Spleen (tissue), 11 donors: ENCODE results near the gene STIL. TPM values are rescaled to one million over a fixed set of nuclear protein-coding genes. Genes with fewer than 3 reads are reported as not detected.
A peak's percentile ranks its signal among the peaks of the same experiment; 100 is the strongest.

Experiments
- DNase-seq: peaks from one replicate; pipeline ENCODE4 v3.0.0-alpha.2; 2020
- H3K27ac ChIP-seq, 8 donors: fragments of 200-600 bp; sonication (generic) in 7 of 8; 1 replicate in 4 of 8; 2 replicates in 4 of 8; pipeline versions ENCODE4 v1.5.0 to v1.8.0; 2016 to 2021; ENCODE audit warnings: inconsistent platforms in 4 of 8, mild to moderate bottlenecking in 4 of 8, moderate library complexity in 1 of 8
- H3K27me3 ChIP-seq, 7 donors: fragments of 200-600 bp; sonication (generic) in 6 of 7; replicated peaks in 1 of 7; 1 replicate in 4 of 7; 2 replicates in 3 of 7; pipeline versions ENCODE4 v1.5.0 to v1.8.0; 2016 to 2021; ENCODE audit warnings: inconsistent platforms in 3 of 7, mild to moderate bottlenecking in 1 of 7
- H3K36me3 ChIP-seq, 6 donors: fragments of 200-600 bp; sonication (generic) in 5 of 6; 1 replicate in 4 of 6; 2 replicates in 2 of 6; pipeline versions ENCODE4 v1.5.0 to v1.8.0; 2016 to 2021; ENCODE audit warnings: inconsistent platforms in 2 of 6
- H3K4me1 ChIP-seq, 6 donors: fragments of 200-600 bp; sonication (generic) in 5 of 6; 1 replicate in 3 of 6; 2 replicates in 3 of 6; pipeline versions ENCODE4 v1.5.0 to v1.8.0; 2016 to 2021; ENCODE audit warnings: inconsistent platforms in 3 of 6
- H3K4me3 ChIP-seq, 8 donors: fragments of 200-600 bp; sonication (generic) in 7 of 8; 1 replicate in 4 of 8; 2 replicates in 4 of 8; pipeline versions ENCODE4 v1.5.0 to v1.8.0; 2016 to 2021; ENCODE audit warnings: inconsistent platforms in 4 of 8, mild to moderate bottlenecking in 4 of 8, moderate library complexity in 2 of 8
- H3K9me3 ChIP-seq, 8 donors: fragments of 200-600 bp; sonication (generic) in 7 of 8; 1 replicate in 4 of 8; 2 replicates in 4 of 8; pipeline versions ENCODE4 v1.5.0 to v1.8.0; 2016 to 2021; ENCODE audit warnings: inconsistent platforms in 4 of 8
- CTCF ChIP-seq, 11 experiments: fragments of 200-600 bp in 7 of 11; fragments of 450-650 bp in 4 of 11; sonication (generic) in 4 of 11; IDR thresholded peaks in 8 of 11; conservative IDR thresholded peaks in 3 of 11; 1 replicate in 7 of 11; 2 replicates in 4 of 11; pipeline versions ENCODE4 v1.4.0 to v1.8.0; 2016 to 2021; ENCODE audit warnings: antibody characterized with exemption in 11 of 11, inconsistent platforms in 4 of 11, mild to moderate bottlenecking in 1 of 11
- POLR2A ChIP-seq, 3 donors: fragments of 450-650 bp; IDR thresholded peaks; one replicate each; pipeline ENCODE4 v1.5.1; 2017; ENCODE audit warnings: antibody characterized with exemption in 3 of 3, mild to moderate bottlenecking in 1 of 3
- POLR2AphosphoS5 ChIP-seq, 3 donors: sonication (generic); formaldehyde crosslinking; IDR thresholded peaks; one replicate each; pipeline ENCODE4 v1.5.1; 2017; ENCODE audit warnings: antibody characterized with exemption in 3 of 3
- WGBS, 5 donors: extraction: QIAGEN DNeasy Blood & Tissue Kit in 3 of 5; methylation state at CpG; one replicate each; pipeline versions ENCODE4 v1.1.5 to v1.1.7; 2013 to 2018; 5-methylcytosine and 5-hydroxymethylcytosine counted together
- intact Hi-C: fragments of 100-400 bp; cut with DNase I; formaldehyde crosslinking; loops from one replicate; pipeline ENCODE4 v1.15.0; 2023; ENCODE audit warnings: low total_unique reads
- polyA plus RNA-seq, 3 donors: library from polyadenylated mRNA; stranded (reverse); fragments of 200-250 nt; gene quantifications; one replicate each; pipeline ENCODE4 v1.2.1, GENCODE V29; 2013
- total RNA-seq, 7 donors: library from RNA; depleted of rRNA in 3 of 7; stranded (reverse); fragments of >200 nt in 3 of 7; fragmentation: NEBNext Ultra II Directional in 4 of 7; extraction: Animal tissue kit (Norgen Biotek cat#: 25700) in 4 of 7; gene quantifications; one replicate each; pipeline versions ENCODE4 v1.1.0 to v1.2.1, GENCODE V29; 2016 to 2021
- donor health status: healthy with polysubstance abuse.
- donor health status: DM: no; HTN: no; CAD: no; lungs with moderate emphysema.
- donor health status: DM: no; HTN: no; CAD: no.
- donor health status: Bipolar disorder and iron deficiency.
- donor health status: healthy.
- donor health status: DM: no; HTN: no; CAD: no.
- donor health status: DM: yes; HTN: yes; CAD: no.

STIL gene
- total and polyA plus RNA-seq, 10 donors: 0.54 to 8.1 (median 3.4) TPM

GRCh38 chr1:47226839-47227215 lies 87.1 kb downstream of the STIL start:
- intact Hi-C loops: no loop called here
- DNase-seq: no peak
- no peak for TF ChIP-seq POLR2A (IDR thresholded peaks at IDR 0.05)
- no peak for TF ChIP-seq CTCF (IDR thresholded peaks at IDR 0.05 in 8 of 11, conservative IDR thresholded peaks at IDR 0.05 in 3 of 11)
- no peak for TF ChIP-seq POLR2AphosphoS5 (IDR thresholded peaks at IDR 0.05)
- H3K4me1 ChIP-seq: peaks cover 7 to 68% (median 53%) of the 10 kb centered on the region in 6 donors
- WGBS, 5 donors: 61 to 73% (median 71%) methylated on average over 4 of the region's 4 CpGs
- H3K27ac ChIP-seq: peak overlapping the region in 4 of 8 donors; percentile 23 to 54 (median 38)
- H3K9me3 ChIP-seq: no peaks in the 10 kb centered on the region
- H3K27me3 ChIP-seq: peaks cover 9 to 100% (median 81%) of the 10 kb centered on the region in 7 donors
- H3K4me3 ChIP-seq: peak overlapping the region in 4 of 8 donors; percentile 4 to 63 (median 34)
- no peaks in the 10 kb centered on the region for H3K36me3 ChIP-seq

GRCh38 chr1:47226121-47226838 lies 87.7 kb downstream of the STIL start:
- no peak for TF ChIP-seq POLR2A (IDR thresholded peaks at IDR 0.05)
- Histone ChIP-seq H3K27ac (peak overlapping the region in 6 of 8 donors; percentile 13 to 54 (median 24)), H3K36me3 (no peaks in the 10 kb centered on the region), H3K4me1 (peaks cover 7 to 63% (median 48%) of the 10 kb centered on the region in 6 donors), H3K4me3 (peak overlapping the region in 6 of 8 donors; percentile 15 to 63 (median 30)), H3K9me3 (no peaks in the 10 kb centered on the region), H3K27me3 (peaks cover 9 to 99% (median 76%) of the 10 kb centered on the region in 7 donors)
- intact Hi-C loops: no loop called here
- DNase-seq: no peak
- WGBS, 5 donors: 23 to 41% (median 34%) methylated on average over 19 of the region's 19 CpGs

GRCh38 chr1:47225430-47226100 lies 88.4 kb downstream of the STIL start:
- peak overlapping the region in 7 of 8 donors; percentile 15 to 63 (median 30) for H3K4me3 ChIP-seq
- H3K27me3 ChIP-seq: peaks cover 3 to 92% (median 69%) of the 10 kb centered on the region in 7 donors
- no peaks in the 10 kb centered on the region for H3K36me3 ChIP-seq
- DNase-seq: no peak
- intact Hi-C loops: no loop called here
- WGBS, 5 donors: 1 to 3% (median 3%) methylated on average over 30 to 79 of the region's 79 CpGs
- TF ChIP-seq POLR2A (IDR thresholded peaks at IDR 0.05): no peak
- peak in 1 of 11 experiments; percentile 2 for TF ChIP-seq CTCF (IDR thresholded peaks at IDR 0.05 in 8 of 11, conservative IDR thresholded peaks at IDR 0.05 in 3 of 11)
- peak in 2 of 3 donors; percentile 46 to 56 for TF ChIP-seq POLR2AphosphoS5 (IDR thresholded peaks at IDR 0.05)
- peaks cover 6 to 55% (median 40%) of the 10 kb centered on the region in 6 donors for H3K4me1 ChIP-seq
- H3K9me3 ChIP-seq: no peaks in the 10 kb centered on the region
- H3K27ac ChIP-seq: peak overlapping the region in 6 of 8 donors; percentile 13 to 54 (median 24)

- TF ChIP-seq POLR2A (IDR thresholded peaks at IDR 0.05): no peak
- TF ChIP-seq POLR2AphosphoS5 (IDR thresholded peaks at IDR 0.05): peak in 1 of 3 donors; percentile 27
- no peak for TF ChIP-seq CTCF (IDR thresholded peaks at IDR 0.05 in 8 of 11, conservative IDR thresholded peaks at IDR 0.05 in 3 of 11)
- H3K9me3 ChIP-seq: no peaks in the 10 kb centered on the region
- peaks cover 3 to 50% (median 33%) of the 10 kb centered on the region in 6 donors for H3K4me1 ChIP-seq
- peaks cover 3 to 85% (median 62%) of the 10 kb centered on the region in 7 donors for H3K27me3 ChIP-seq
- H3K36me3 ChIP-seq: peaks cover 0 to 3% (median 0%) of the 10 kb centered on the region in 6 donors
- H3K27ac ChIP-seq: peak overlapping the region in 4 of 8 donors; percentile 14 to 54 (median 38)
- H3K4me3 ChIP-seq: peak overlapping the region in 7 of 8 donors; percentile 15 to 63 (median 30)
- WGBS, 5 donors: 22 to 30% (median 24%) methylated on average over 22 to 30 of the region's 30 CpGs
- intact Hi-C loops: no loop called here
- DNase-seq: no peak
Observed at GRCh38 chr1:47224676-47225399, 89.1 kb downstream of the STIL start.
